ENCODE measurements around the gene BRD3. TPM values are rescaled to one million over a fixed set of nuclear protein-coding genes. Genes with fewer than 3 reads are reported as not detected.

BRD3 gene
- total RNA-seq, 1 experiment from 2014 or later = 63.1 TPM

DNA sequence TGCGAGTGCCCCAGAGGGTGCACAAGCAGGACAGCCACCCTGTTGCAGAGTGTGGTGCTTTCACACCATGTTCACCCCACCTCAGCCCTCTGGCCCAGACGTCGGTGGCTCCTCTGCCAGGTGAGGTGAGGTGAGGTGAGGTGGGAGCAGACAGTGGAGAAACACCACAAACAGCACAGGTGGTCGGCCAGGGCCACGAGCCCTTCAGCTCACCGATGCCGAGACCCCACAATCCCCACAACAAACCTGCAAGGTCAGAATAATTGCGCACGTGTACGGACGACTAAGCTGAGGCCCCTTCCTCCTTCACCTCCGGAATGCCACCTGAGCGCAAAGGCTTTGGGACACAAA, 10.5 kb downstream of the BRD3 start:
- peaks cover 4 to 19% (median 11%) of the 10 kb centered on the region in 3 experiments; a peak in 6 of 7 replicates for H3K36me3 Mint-ChIP-seq (ENCODE audit: insufficient read depth in 1 of 3, low read depth in 3 of 3)
- no peak overlapping the region for H4K8ac ChIP-seq (replicated peaks; ENCODE audit: insufficient read length, low read depth, low read length)
- no peak overlapping the region for H4K5ac ChIP-seq (ENCODE audit: insufficient read length, low read depth, low read length)
- no peak overlapping the region for H3K14ac ChIP-seq (ENCODE audit: insufficient read depth, low read length)
- H3T11ph ChIP-seq (ENCODE audit: low read length) = no peak overlapping the region
- H2AFZ ChIP-seq (ENCODE audit: low read length) = no peak overlapping the region
- no peak overlapping the region for H3K23ac ChIP-seq (ENCODE audit: insufficient read length, low read depth, low read length)
- H3K4ac ChIP-seq (ENCODE audit: low read depth, low read length) = no peak overlapping the region
- H3K4me1 ChIP-seq (ENCODE audit: insufficient read depth, low read length) = no peaks in the 10 kb centered on the region
- no peak overlapping the region for H3K56ac ChIP-seq (ENCODE audit: insufficient read length, low read depth, low read length)
- no peak overlapping the region for H2AK5ac ChIP-seq (ENCODE audit: insufficient read length, low read length)
- no peaks in the 10 kb centered on the region for H3K27me3 Mint-ChIP-seq (ENCODE audit: low read depth)
- H4K20me1 ChIP-seq (ENCODE audit: control insufficient read depth, insufficient read depth, insufficient read length) = peaks cover 3% of the 10 kb centered on the region
- H3K4me1 Mint-ChIP-seq = peaks cover 10 to 26% of the 10 kb centered on the region in 2 experiments
- no peak overlapping the region for H2BK5ac ChIP-seq (ENCODE audit: insufficient read length, low read length)
- no peak overlapping the region for H4K91ac ChIP-seq (ENCODE audit: insufficient read length, low read depth, low read length)
- H3K9me3 Mint-ChIP-seq = no peaks in the 10 kb centered on the region
- DNase-seq = no peak
- WGBS (ENCODE audit: extremely low coverage, insufficient read length, low lambda C conversion rate) = no CpG with 5 or more reads among the region's 13 CpGs
- no peak overlapping the region for H2BK20ac ChIP-seq (ENCODE audit: low read depth, low read length, poor library complexity, severe bottlenecking)
- no peaks in the 10 kb centered on the region for H3K27me3 ChIP-seq (ENCODE audit: insufficient read depth, low read length)
- H3K4me2 ChIP-seq (ENCODE audit: insufficient read depth, insufficient read length, low read length) = no peak overlapping the region
- H3K23me2 ChIP-seq (ENCODE audit: insufficient read length, low read depth, low read length, poor library complexity, severe bottlenecking) = no peaks in the 10 kb centered on the region
- no peak overlapping the region for H2BK12ac ChIP-seq (ENCODE audit: insufficient read length, low read depth, low read length)
- no peak overlapping the region for H3K18ac ChIP-seq (ENCODE audit: insufficient read length, low read depth, low read length)
- TF ChIP-seq, protein P1, sequence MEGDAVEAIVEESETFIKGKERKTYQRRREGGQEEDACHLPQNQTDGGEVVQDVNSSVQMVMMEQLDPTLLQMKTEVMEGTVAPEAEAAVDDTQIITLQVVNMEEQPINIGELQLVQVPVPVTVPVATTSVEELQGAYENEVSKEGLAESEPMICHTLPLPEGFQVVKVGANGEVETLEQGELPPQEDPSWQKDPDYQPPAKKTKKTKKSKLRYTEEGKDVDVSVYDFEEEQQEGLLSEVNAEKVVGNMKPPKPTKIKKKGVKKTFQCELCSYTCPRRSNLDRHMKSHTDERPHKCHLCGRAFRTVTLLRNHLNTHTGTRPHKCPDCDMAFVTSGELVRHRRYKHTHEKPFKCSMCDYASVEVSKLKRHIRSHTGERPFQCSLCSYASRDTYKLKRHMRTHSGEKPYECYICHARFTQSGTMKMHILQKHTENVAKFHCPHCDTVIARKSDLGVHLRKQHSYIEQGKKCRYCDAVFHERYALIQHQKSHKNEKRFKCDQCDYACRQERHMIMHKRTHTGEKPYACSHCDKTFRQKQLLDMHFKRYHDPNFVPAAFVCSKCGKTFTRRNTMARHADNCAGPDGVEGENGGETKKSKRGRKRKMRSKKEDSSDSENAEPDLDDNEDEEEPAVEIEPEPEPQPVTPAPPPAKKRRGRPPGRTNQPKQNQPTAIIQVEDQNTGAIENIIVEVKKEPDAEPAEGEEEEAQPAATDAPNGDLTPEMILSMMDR (conservative IDR thresholded peaks at IDR 0.05) = no peak
- peaks cover 3% of the 10 kb centered on the region for H3K79me1 ChIP-seq (ENCODE audit: insufficient read depth, low read depth, low read length, poor library complexity, severe bottlenecking)
- H2BK15ac ChIP-seq (ENCODE audit: low read depth, low read length) = no peak overlapping the region
- H3K9ac ChIP-seq (ENCODE audit: extremely low read depth, insufficient read length, low read length) = no peak overlapping the region
- H3K79me2 ChIP-seq (ENCODE audit: insufficient read depth, low read length) = peaks cover 56% of the 10 kb centered on the region; the same call in 1 of the 2 replicates
- H3K27ac Mint-ChIP-seq = peak overlapping the region in 2 of 3 experiments; percentile 89 to 90; a peak in 3 of 7 replicates
- H3K27ac ChIP-seq (ENCODE audit: insufficient read length, low read depth, low read length) = no peak overlapping the region
- peak overlapping the region in 1 of 2 experiments; percentile 29; a peak in 1 of 5 replicates for H3K4me3 Mint-ChIP-seq
- no peaks in the 10 kb centered on the region for H3K9me3 ChIP-seq (ENCODE audit: control insufficient read depth, low read depth, low read length)
- H2BK120ac ChIP-seq (ENCODE audit: low read depth, low read length, poor library complexity, severe bottlenecking) = no peak overlapping the region

Data from H9 (cell line).